TTC549 (cell line): Measurements from ENCODE around the gene IFT122.
"Not testable (repeated sequence)": the region's sequence is repeated elsewhere in the genome, so short reads cannot be mapped to it uniquely, and the experiment has no call there.

Source experiments
- FAIRE-seq: peaks from 2 replicates; lab custom pipeline; 2012; peaks lifted over from hg19 to GRCh38; lab: Jason Lieb, UNC

The IFT122 gene

GRCh38 chr3:129540776-129541516 lies 100.9 kb downstream of the IFT122 start:
- no peak for FAIRE-seq

- FAIRE-seq, result no peak
These were observed 102.7 kb downstream of the IFT122 start for GRCh38 chr3:129542747-129543146.

- no peak for FAIRE-seq
These were observed 103.2 kb downstream of the IFT122 start, which contains the start of gene H1-8 for GRCh38 chr3:129543156-129543790. Gene H1-8 (plus strand): TSS chr3:129543175. CDS start chr3:129543219, 44 bp downstream.

- no peak for FAIRE-seq
These were observed 104.0 kb downstream of the IFT122 start for GRCh38 chr3:129543999-129544398.

- not testable (repeated sequence) for FAIRE-seq
These were observed 105.9 kb downstream of the IFT122 start for GRCh38 chr3:129545951-129546350.

- FAIRE-seq, result no peak
These were observed 107.2 kb downstream of the IFT122 start for GRCh38 chr3:129547241-129547640.

GRCh38 chr3:129548104-129548965 lies 108.3 kb downstream of the IFT122 start:
- no peak for FAIRE-seq

GRCh38 chr3:129549006-129549800 lies 109.2 kb downstream of the IFT122 start:
- FAIRE-seq, result no peak

- FAIRE-seq, result no peak
These were observed 109.8 kb downstream of the IFT122 start for GRCh38 chr3:129549805-129550204.

- no peak for FAIRE-seq
These were observed 112.4 kb downstream of the IFT122 start for GRCh38 chr3:129552287-129553050.

GRCh38 chr3:129553171-129553570 lies 113.1 kb downstream of the IFT122 start:
- no peak for FAIRE-seq

GRCh38 chr3:129553719-129554118 lies 113.7 kb downstream of the IFT122 start:
- no peak for FAIRE-seq

GRCh38 chr3:129554356-129555152 lies 114.5 kb downstream of the IFT122 start:
- no peak for FAIRE-seq

- FAIRE-seq, result no peak
These were observed 115.1 kb downstream of the IFT122 start for GRCh38 chr3:129555153-129555550.

- FAIRE-seq, result no peak
These were observed 115.8 kb downstream of the IFT122 start for GRCh38 chr3:129555616-129556357.

GRCh38 chr3:129556358-129556695 lies 116.3 kb downstream of the IFT122 start:
- FAIRE-seq, result no peak

GRCh38 chr3:129556890-129557547 lies 117.0 kb downstream of the IFT122 start:
- FAIRE-seq, result no peak

- no peak for FAIRE-seq
These were observed 117.5 kb downstream of the IFT122 start for GRCh38 chr3:129557548-129557894.

- no peak for FAIRE-seq
These were observed 118.2 kb downstream of the IFT122 start for GRCh38 chr3:129558081-129558771.
